NCI-H1092 treated with DMSO at 0.1 percent for 48 hours (cell line): ENCODE results near the gene ANKDD1A.

Experiments used
- DNase-seq: peaks from one replicate; lab custom pipeline; 2025; lab: John Stamatoyannopoulos, UW

Gene ANKDD1A

DNA sequence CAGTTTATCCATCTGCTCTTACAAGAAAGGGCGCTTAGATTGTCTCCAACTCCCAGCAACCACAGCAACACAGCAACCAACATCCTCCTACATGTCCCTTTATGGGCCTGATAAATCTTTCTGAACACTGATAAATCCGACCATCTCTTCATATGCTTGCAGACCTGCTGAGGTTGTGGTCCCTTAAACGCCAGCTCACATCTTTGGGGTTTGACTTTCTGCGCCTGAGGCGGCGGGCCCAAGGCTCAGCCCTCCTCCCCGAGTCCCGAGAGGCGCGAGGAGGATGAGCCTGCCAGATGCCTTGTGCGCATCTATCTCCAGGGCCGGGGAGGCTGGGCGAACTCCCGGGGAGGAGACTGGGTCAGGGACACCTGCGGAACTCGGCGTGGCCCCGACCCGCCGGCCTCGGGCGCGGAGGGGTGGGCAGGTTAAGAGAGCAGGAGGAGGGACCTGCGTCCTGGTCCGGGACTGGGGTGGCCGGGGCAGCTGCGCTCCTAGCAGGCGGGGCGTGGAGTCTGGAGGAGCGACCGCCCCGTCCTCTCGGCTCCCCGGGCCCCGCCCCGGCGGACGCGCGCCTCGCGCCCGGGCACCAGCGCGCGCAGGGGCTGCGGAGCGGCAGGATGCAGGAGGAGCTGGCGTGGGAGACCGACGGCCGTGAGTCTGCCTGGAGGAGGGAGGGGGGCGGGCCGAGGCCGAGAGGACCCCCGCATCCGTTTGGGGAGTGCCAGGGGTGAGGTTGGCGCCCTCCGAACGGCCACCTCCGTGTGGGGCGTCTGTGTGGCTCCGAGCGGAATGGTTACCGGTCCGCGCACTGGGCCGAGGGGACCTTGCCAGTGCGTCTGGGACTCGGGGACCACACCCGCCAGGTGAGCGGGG lies at the start of gene ANKDD1A:
Gene ANKDD1A, plus strand, starts transcription at position 592 of the 876 bp plus-strand sequence. Its CDS starts 29 bp downstream, at position 621.
- DNase-seq: peak; percentile 2

DNA sequence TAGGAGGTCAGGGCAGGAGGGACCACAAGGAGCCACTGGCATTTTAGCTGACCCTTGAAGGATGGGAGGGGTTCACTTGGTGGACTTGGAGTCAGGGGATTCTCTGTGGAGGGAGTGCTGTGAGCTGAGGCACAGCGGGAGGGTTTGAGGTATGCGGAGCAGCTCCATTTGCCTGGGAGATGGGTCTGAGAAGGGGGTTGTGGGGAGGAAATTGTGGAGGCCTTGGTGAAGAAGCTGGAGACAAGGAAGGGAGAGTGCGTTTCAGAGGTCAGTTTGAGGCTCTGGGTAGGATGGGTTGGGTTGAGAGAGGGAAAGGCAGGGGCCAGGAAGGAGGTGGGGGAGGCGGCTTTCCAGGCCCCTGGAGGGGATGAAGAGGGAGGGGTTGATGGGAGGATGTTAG lies 49.7 kb upstream of the ANKDD1A start:
- DNase-seq: no peak

DNA sequence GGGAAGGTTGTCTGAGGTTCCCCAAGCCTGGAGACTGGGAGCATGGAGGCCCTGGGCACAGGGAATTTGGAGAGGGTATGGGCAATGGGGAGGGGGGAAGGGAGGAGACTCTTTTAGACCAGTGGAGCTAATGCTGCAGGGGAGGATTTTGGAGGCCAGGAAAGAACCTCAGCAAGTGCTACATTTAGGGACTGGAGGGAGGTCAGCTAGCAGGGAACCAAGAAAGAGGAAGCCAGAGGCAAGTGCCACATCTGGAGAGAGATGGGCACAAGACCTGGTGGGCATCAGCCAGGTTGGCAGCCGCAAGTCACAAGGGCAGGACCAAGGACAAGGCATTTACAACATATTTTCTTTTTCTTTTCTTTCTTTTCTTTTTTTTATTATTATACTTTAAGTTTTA lies 49.3 kb upstream of the ANKDD1A start:
- no peak for DNase-seq

DNA sequence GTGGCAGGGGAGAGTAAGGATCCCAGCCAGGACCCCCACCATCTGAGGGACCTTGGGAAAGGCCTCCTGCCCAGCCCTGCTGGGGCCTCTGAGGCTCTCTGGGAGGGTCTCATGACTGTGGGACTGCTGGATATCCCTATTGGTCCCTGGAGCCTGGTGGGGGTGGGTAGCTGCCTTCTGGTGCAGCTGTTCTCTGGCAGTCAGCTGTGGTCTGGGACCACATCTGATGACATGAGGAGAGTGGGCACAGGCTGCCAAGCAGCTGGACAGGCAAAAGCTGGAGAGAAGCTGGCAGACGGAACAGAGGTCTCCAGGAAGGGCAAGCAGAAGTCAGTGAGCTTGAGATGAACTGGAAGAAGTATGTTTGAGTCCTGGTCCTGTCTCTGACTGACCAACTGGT lies 47.6 kb upstream of the ANKDD1A start:
- no peak for DNase-seq

DNA sequence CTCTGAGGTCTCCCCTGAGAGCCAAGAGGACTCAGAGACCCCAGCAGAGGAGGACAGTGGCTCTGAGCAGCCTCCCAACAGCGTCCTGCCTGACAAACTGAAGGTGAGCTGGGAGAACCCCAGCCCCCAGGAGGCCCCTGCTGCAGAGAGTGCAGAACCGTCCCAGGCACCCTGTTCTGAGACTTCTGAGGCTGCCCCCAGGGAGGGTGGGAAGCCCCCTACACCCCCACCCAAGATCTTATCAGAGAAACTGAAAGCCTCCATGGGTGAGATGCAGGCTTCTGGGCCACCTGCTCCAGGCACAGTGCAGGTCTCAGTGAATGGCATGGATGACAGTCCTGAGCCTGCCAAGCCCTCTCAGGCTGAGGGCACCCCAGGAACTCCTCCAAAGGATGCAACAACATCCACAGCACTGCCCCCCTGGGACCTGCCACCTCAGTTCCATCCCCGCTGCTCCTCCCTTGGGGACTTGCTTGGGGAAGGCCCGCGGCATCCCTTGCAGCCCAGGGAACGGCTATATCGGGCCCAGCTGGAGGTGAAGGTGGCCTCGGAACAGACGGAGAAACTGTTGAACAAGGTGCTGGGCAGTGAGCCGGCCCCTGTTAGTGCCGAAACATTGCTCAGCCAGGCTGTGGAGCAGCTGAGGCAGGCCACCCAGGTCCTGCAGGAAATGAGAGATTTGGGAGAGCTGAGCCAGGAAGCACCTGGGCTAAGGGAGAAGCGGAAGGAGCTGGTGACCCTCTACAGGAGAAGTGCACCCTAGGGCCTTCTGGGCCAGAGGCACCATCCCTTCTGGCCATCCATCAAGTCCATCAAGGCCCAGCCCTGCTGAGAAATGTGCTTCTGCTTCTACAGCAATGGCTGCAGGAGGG lies 46.3 kb upstream of the ANKDD1A start:
- DNase-seq: no peak

DNA sequence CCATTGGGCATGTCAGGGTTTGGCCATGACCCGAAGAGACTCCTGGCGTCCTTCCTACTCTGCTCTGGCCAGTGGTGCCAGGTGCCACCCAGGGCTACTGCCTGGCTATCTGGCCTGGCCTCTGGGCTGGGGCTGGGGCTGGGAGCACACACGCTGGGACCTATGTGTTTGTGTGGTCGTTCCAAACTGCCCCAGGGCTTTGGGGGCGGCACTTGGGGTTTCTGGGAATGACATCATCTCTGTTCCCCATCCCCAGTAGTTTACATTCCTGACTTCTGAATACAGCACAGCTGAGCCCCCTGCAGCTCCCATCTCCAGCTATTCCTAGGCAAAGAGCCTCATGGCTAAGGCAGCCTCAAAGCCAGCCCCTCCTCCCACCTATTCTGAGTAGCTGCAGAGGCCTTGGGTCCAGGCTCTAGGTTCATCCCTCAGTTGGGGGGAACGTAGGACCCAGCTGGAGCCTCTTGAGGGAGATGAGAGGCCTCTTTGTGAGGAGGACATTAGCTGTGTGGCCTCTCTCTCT lies 45.6 kb upstream of the ANKDD1A start:
- DNase-seq: no peak

DNA sequence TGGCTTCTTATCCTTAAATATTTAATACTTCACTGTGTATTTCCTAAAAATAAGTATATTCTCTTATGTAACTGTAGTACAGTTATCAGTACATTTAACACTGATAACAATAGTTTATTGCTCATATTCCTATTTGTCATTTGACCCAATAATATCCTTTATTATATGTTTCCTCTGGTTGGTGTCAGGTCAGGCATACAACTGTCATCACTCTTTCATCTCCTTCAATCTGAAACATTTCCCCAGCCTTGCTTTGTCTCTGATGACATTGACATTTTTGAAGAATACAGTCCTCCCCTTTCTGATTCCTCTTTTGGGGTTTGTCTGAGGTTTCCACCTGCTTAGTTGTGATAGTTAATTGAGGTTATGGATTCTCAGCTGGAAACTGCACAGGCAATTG lies 42.2 kb upstream of the ANKDD1A start:
- no peak for DNase-seq

DNA sequence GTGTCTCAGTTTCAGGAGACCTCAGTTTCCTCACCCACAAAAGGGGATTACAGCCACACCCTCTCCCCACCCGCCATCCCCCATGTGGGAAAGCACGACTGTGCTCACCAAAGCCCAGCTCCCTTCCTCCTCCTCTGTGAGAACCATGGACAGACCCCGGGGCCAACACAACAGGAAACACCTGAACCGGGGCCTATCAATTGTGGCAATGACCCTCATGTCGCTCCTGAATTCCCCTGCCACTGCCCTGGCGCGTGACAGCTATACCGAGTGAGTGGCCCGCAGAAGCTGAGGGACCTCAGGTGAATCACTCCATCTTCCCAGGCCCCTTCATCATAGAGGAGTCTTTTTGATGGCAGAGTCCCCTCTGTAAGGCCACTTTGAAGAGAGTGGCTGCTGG lies 41.3 kb upstream of the ANKDD1A start:
- no peak for DNase-seq

DNA sequence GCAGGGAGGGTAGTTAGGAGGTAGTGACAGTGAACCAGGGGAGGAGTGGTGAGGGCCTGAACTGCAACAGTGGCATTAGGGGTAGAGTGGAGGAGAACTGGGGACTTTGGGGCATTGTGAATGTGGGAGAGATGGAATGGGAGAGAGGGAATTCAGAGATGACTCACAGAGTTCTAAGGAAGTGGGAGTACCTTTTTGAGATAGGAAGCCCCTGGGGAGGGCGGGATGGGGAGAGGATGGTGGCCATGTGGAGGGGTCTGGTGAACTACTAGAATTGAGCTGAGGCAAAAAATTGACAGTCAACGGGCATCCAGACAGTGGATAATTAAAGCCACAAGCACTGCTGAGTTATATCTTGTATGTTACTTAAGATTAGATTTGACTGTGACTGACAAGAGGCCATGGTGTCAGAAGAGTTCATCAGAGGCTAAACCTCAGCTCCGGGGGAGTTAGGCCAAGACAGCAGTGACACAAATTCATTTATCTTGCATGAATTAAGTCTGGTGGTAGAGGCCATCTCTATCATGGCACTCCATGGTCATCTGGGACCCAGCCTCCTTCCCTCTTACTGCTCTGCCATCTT lies 36.0 kb upstream of the ANKDD1A start:
- no peak for DNase-seq

DNA sequence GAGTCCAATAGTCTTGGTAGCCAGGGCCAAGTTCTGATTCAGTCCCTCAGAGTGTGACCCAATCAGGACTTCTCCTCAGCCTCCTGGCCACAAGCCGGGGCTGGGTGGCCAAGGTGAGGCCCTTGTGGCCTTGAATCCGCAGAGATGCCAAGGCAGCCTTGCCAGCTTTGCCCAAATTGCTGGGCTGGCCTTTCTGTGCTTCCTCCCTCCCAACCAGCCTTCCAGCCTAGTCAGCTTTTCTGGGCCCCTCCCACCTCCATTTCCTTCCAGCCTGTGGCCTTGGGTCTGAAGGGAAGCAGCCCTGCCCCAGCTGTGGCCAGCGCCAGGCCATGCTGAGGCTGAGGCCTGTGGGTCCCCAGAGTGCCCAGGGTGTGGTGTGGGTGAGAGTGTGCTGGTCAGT lies 34.3 kb upstream of the ANKDD1A start:
- DNase-seq: no peak

DNA sequence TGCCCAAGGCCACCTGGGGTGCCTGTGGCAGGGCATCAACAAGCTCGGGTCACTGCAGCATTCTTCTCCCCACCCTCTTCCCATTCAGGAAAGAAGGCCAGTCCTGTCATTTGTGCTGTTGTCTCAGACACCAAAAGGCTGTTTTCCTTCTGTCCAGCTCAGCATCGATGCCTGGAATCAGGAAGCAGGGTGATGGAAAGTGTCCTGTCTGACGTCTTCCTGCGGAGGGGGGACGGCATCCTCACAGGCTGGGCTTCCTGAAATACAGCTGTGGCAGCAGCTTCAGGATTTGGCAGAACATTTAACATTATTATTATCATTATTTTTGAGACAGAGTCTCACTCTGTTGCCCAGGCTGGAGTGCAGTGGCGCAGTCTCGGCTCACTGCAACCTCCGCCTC lies 33.0 kb upstream of the ANKDD1A start:
- no peak for DNase-seq

DNA sequence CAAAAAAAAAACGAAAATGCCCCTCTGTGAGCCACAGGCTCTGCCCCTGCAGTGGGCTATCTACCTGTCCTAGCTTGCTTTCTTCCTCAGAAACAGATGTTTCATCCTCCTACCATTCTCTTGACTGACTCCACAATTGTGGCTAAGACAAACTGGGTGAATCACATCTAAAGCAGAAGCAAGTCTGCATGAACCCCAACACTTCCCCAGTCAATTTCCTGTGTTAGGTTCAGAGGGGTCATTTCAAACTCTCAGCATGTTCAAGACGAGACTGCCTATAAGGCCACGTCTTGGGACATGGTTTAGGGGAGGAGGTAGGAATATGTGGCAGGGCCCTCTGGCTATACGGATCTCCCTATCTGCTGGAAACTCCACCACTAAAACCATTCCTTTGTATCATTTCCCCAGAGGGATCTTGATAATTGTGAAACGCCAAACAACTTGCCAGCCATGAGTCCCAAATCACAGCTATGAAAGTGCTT lies 28.6 kb upstream of the ANKDD1A start:
- DNase-seq: no peak

DNA sequence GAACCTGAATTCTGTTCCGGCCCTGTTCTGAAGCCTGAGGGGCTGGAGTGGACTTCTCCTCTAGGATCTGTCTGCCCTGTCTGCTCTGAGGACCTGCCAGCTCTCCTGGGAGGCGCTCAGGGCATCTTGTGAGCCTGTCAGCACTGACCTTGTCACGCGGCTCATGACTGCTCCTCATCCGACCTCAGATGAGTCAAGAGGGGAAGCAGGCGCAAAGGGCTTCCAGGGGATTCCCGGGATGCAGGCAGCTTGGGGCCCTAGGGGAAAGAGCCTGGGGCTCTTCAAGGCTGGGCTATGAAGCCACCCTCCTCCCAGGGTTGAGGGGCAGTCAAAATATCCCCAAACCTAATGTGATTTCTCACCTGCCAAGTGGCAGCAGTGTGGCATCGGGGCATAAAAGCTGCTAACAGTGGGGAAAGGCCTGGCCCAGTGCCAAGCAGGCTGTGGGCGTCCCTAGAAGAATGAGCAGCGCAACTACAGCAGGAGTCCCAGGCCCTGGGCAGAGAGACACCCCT lies 27.6 kb upstream of the ANKDD1A start:
- DNase-seq: peak; percentile 0

DNA sequence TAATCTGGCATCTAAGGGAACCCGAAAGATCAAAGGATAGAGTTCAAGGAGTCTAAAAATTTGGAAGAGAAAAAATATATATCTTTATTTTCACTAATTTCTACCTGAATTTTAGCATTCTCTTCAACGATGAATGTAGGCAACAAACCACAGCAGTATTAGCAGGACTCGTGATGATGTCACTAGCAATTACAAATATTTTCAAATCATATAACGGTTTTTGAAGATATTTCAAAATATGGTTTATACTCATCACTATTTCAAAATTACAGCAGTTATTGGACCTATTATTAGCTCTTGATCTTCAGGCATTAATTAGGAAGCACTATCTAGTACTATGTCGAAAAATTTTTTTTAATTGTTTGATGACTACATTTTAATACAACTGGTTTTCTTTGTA lies 27.0 kb upstream of the ANKDD1A start:
- DNase-seq: no peak

DNA sequence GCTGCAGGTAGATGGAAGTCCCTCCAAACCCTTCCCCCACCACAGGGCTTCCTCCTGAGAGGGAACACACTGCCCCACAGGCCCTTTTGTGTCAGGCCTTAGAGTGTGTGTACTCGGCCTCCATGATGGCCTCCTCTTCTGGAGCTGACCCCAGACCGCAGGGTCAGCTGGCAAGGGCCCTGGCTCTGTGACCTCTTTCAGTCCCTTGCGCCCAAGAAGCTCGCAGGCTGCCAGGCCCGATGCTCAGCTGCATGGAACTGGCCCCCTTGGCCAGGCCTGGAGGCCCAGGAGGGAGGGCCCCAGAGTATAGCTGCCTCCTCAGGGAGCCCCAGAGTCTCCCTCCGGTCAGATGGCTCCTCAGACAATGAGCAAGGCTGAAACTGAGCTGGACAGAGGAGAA lies 23.4 kb upstream of the ANKDD1A start:
- no peak for DNase-seq

DNA sequence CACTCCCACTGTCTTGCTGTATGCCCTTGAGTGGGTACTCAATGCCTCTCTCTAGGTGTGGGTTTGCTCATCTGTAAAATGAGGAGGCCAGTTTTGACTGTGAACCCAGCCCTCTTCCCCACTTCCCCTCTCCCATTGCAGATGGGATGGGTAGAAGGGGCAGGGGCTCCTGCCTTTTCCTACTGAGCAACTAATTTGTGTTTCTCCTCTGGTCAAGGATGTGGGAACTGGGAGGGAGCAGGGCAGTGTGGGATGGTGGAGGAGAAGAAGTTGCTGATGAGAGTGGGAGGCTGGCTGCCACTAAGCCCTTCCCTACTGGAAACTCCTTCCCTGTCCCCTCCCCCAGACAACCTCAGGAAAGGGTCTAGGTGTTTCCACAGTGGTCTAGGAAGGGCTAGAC lies 20.1 kb upstream of the ANKDD1A start:
- no peak for DNase-seq

DNA sequence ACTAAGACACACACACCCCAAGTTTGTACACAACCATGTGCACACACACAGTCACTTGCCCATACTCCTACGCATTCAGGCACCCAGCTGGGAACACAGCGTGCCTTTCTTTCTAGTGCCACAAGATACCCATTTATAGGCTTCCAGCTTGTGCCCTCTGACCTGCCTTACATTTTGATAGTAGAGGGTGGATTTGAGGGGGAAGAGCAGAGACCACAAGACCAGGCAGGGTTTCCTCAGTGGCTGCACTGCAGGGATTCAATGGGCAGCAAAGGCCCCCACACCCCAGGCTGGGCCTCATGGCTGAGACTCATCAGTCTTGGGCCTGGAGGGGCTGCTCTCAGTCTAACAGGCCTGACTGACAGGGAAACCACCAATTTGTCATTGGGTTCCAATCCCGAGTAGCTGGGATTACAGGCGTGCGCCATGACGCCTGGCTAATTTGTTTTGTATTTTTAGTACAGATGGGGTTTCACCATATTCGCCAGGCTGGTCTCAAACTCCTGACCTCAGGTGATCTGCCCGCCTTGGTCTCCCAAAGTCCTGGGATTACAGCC lies 18.8 kb upstream of the ANKDD1A start:
- no peak for DNase-seq

DNA sequence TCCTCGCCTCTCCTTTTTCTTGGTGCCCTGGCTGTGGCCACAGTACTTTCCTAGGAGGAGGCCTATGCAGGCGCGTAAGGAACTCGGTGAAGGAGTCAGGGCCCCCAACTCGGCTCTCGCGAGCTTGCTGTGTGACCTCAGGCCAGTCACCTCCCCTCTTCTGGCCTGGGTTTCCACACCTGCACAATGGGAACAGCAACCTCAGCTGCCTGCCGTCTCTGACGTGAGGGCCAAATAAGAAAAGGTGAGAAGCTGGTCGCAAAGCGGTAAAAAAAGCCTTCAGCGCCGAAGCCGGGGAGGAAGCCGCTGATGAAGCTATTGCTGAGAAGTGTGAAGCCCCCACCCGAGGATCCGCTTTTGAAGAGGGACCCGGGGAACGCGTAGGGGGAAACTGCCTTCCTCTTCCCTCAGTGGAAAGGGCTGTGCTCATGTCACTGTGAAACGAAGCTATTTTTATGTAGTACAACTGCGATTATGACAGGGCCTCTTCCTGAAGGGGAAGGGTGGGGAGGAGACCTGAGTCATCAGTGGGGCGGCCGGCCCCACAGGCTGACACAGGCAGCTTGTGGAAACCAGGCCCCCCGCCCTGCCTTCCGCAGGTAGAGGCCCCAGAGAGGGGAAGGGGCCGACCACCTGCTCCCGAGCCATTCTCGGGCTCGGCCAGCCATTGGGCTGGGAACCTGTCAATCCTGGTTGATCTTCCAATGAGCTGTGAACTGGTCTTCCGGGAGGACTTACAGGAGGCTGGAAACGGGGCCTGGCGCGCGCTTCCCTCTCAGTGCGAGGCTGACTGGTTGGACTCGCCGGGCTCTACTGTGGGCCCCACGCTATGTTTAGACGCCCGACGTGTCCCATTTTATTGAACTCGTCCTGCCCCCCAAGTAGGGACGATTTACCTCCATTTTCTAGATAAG lies 18.0 kb upstream of the ANKDD1A start:
- DNase-seq: no peak

DNA sequence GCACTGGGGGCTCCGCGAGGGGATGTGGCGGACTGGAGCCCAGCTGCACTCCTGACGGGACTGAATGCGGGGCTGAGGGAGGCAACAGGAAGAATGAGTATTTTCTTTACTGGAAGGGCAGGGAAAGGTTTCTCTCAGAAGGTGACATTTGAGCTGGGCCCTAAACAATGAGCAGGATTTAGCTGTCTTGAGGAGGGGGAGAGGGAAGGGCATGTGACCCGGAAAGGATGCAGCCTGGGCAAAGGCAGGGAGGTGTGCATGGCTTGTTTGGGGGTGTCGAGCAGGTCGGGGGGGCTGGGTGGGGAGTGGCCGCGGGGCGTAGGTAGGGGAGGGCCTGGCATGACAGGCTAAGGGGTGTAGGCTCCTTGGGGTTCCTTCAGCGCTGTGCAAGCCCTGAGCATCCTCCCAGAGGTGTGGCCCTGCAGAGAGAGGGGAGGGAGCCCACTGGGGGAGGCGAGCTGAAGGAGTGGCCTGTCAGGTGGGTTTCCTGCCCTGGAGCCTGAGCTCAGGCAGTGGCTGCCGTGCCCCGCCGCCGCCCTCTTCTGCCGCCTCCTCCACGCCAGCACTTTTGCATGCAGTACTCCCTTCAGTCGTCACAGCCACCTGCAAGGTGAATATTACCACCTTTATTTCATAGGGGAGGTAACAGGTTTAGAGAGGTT lies 17.2 kb upstream of the ANKDD1A start:
- no peak for DNase-seq
